AG04449 (cell line): Measurements from ENCODE around the gene MAP3K20.
"Not testable (repeated sequence)": the region's sequence is repeated elsewhere in the genome, so short reads cannot be mapped to it uniquely, and the experiment has no call there.

Source experiments
- CTCF ChIA-PET: fragments of 350-600 bp; formaldehyde crosslinking; extraction: SDS; loops from one replicate; lab custom pipeline; 2021; ENCODE audit warnings: antibody characterized with exemption; lab: Yijun Ruan, JAX
- POLR2A ChIA-PET: fragments of 400-600, 350-600 bp; formaldehyde crosslinking; extraction: SDS; loops from one replicate; lab custom pipeline; 2020; ENCODE audit warnings: antibody characterized with exemption, inconsistent platforms; lab: Yijun Ruan, JAX
- DNase-seq: peaks from one replicate; pipeline ENCODE4 v3.0.0-alpha.2; 2010; ENCODE audit warnings: low read depth, low spot score
- H3K4me3 ChIP-seq: 2 replicates; pipeline ENCODE4 v1.5.1; 2011; ENCODE audit warnings: low read depth, mild to moderate bottlenecking, control low read depth, low read length
- CTCF ChIP-seq: IDR thresholded peaks from one replicate; pipeline ENCODE4 v1.5.1; 2011; ENCODE audit warnings: mild to moderate bottlenecking, moderate library complexity, low read length, control low read depth, inconsistent platforms; ENCODE audit not compliant: insufficient read depth; ENCODE audit errors: missing control alignments

The MAP3K20 gene

GRCh38 chr2:173159791-173160463 is 84.3 kb downstream of the MAP3K20 start:
- CTCF ChIA-PET = interaction anchor here (0.6 to 2.3 kb wide), 4 partner anchors 12 to 131 kb away, joined by 3 to 5 read pairs (median 3); no protein-coding TSS in a partner anchor
- DNase-seq = peak; percentile 97
- POLR2A ChIA-PET = interaction anchor here (0.6 kb wide), 1 partner anchor 80 kb away, joined by 3 read pairs; no protein-coding TSS in a partner anchor
- no peak for TF ChIP-seq CTCF
- H3K4me3 ChIP-seq = no peak overlapping the region

- CTCF ChIA-PET = interaction anchor here (1.0 to 2.3 kb wide), 2 partner anchors 12 to 132 kb away, joined by 3 to 5 read pairs; no protein-coding TSS in a partner anchor
- no peak for TF ChIP-seq CTCF
- POLR2A ChIA-PET = no interaction called here
- no peak for DNase-seq
- H3K4me3 ChIP-seq = no peak overlapping the region
Measured at GRCh38 chr2:173160618-173161017, 85.0 kb downstream of the MAP3K20 start.

- DNase-seq = no peak
- ChIA-PET CTCF (interaction anchor here (0.9 to 2.3 kb wide), 4 partner anchors 11 to 133 kb away, joined by 3 to 5 read pairs (median 4); no protein-coding TSS in a partner anchor), POLR2A (no interaction called here)
- TF ChIP-seq CTCF = no peak
- H3K4me3 ChIP-seq = no peak overlapping the region
Measured at GRCh38 chr2:173161040-173161439, 85.4 kb downstream of the MAP3K20 start.

GRCh38 chr2:173161507-173161906 is 85.9 kb downstream of the MAP3K20 start:
- H3K4me3 ChIP-seq = no peak overlapping the region
- TF ChIP-seq CTCF = no peak
- ChIA-PET CTCF (interaction anchor here (0.7 to 2.3 kb wide), 4 partner anchors 11 to 150 kb away, joined by 3 to 5 read pairs (median 4); no protein-coding TSS in a partner anchor), POLR2A (no interaction called here)
- DNase-seq = no peak

- H3K4me3 ChIP-seq, DNase-seq, POLR2A ChIA-PET: not testable (repeated sequence)
- CTCF ChIA-PET = interaction anchor here (1.0 to 1.2 kb wide), 2 partner anchors 11 to 135 kb away, joined by 3 to 5 read pairs; no protein-coding TSS in a partner anchor
Measured at GRCh38 chr2:173163357-173163756, 87.7 kb downstream of the MAP3K20 start.

GRCh38 chr2:173164396-173164795 is 88.8 kb downstream of the MAP3K20 start:
- ChIA-PET POLR2A (no interaction called here), CTCF (interaction anchor here (1.2 kb wide), 1 partner anchor 136 kb away, joined by 3 read pairs; no protein-coding TSS in a partner anchor)
- TF ChIP-seq CTCF = no peak
- H3K4me3 ChIP-seq = no peak overlapping the region
- no peak for DNase-seq
